Stimulated activated naive B cell treated with anti-CD40 and anti-IgM and Interleukin-4, amounts not matched to agents 10 μg/mL and 1 μg/mL and 100 μg/mL, for 72 hours (primary cell): Measurements from ENCODE around the gene DGKZ.

Source experiments
- ATAC-seq, 2 donors: fragments of 150-1000 bp; cut with Tn5 transposase; replicated peaks; 2 replicates each; pipeline ENCODE4 v1.10.0; 2021; ENCODE audit warnings: moderate library complexity in 1 of 2
- DNase-seq: peaks from one replicate; pipeline ENCODE4 v3.0.0; 2021
- H3K27ac Mint-ChIP-seq: one replicate; pipeline ENCODE4 v1.8.0; 2022; ENCODE audit warnings: mild to moderate bottlenecking, mixed read lengths
- H3K27me3 Mint-ChIP-seq, 2 donors: one replicate each; pipeline ENCODE4 v1.8.0; 2022; ENCODE audit warnings: mixed read lengths in 2 of 2
- H3K36me3 Mint-ChIP-seq, 2 donors: one replicate each; pipeline ENCODE4 v1.8.0; 2022; ENCODE audit warnings: mixed read lengths in 2 of 2, mild to moderate bottlenecking in 1 of 2
- H3K4me1 Mint-ChIP-seq, 2 donors: one replicate each; pipeline ENCODE4 v1.8.0; 2022; ENCODE audit warnings: mixed read lengths in 2 of 2, mild to moderate bottlenecking in 1 of 2
- H3K4me3 Mint-ChIP-seq, 2 donors: one replicate each; pipeline ENCODE4 v1.8.0; 2022; ENCODE audit warnings: mild to moderate bottlenecking in 2 of 2, mixed read lengths in 2 of 2, moderate library complexity in 1 of 2
- H3K9me3 Mint-ChIP-seq, 2 donors: one replicate each; pipeline ENCODE4 v1.8.0; 2022; ENCODE audit warnings: mixed read lengths in 2 of 2, mild to moderate bottlenecking in 1 of 2

Gene DGKZ

DNA sequence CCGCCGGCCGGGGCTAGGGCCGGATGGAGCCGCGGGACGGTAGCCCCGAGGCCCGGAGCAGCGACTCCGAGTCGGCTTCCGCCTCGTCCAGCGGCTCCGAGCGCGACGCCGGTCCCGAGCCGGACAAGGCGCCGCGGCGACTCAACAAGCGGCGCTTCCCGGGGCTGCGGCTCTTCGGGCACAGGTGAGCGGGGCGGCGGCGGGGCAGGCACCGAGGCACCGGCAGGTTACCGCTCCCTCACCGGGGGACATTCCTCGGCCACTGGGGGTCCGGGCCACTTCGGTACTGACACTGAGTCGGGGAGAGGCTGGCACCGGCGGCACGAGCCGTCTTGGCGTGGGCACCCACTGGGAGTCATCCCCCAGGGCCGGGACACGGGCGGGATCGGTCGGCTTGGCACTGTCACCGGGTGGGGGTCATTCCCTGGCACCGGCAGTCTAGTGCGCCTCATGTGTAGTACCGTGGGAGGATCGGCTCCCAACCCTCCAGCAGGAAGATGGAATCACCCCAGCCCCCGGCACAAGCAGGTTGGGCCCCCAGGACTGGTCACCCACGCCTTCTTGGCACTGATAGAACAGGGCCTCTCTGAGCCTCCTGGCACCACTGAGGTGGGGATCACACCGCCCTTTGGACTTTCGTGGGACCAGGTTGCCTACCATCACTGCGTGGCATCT lies 511 bp downstream of the DGKZ start:
- Mint-ChIP-seq H3K4me1 (peaks cover 43 to 61% of the 10 kb centered on the region in 2 donors), H3K9me3 (no peaks in the 10 kb centered on the region), H3K27ac (peak overlapping the region; percentile 66), H3K27me3 (peaks cover 3 to 6% of the 10 kb centered on the region in 2 donors), H3K36me3 (no peaks in the 10 kb centered on the region), H3K4me3 (peak overlapping the region; percentile 78 to 82)
- no peak for DNase-seq
- ATAC-seq, result peak; percentile 2

DNA sequence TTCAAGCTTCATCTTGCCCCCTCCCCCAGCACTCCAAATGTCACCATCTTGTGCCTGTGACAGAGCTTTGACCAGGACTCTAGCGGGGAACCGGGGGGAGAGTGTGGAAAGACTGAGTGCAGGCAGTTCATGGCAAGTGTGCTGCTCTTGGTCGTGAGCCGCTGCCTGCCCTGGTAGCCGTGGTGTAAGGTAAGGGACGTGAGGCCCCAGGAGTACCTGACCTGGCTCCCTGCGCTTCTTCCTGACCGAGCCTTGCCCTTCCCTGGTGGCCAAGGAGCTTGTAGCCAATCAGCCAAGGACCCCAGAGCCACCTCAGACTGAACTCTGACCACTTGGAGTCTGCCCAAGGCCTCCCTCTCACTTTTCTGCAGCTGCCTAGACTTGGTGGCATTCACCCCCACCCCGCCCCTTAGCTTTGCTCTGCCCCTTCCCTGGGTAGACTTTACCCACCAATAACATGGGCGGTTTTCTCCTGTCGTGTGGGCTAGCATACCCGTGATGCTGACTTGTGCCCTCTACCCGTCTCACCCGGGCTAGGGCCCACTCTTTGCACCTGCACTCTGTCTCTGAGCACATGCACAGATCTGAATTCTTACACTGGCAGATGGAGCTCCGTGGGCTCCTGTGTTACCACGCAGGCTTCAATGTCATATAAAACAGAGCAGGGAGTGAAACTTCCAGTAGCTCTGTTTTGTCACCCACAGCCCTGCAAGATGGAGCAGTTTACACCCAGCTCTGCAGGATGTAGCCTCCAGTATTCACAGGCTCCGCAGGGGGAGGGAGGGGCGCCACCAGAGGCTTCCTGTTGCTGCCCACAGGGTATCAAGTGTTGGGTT lies 1.5 kb downstream of the DGKZ start:
- H3K9me3 Mint-ChIP-seq, result no peaks in the 10 kb centered on the region
- H3K27me3 Mint-ChIP-seq, result peaks cover 3 to 6% of the 10 kb centered on the region in 2 donors
- ATAC-seq (no peak), DNase-seq (no peak)
- H3K27ac Mint-ChIP-seq, result peak overlapping the region; percentile 82
- H3K36me3 Mint-ChIP-seq, result peaks cover 0 to 2% of the 10 kb centered on the region in 2 donors
- H3K4me1 Mint-ChIP-seq, result peaks cover 50 to 71% of the 10 kb centered on the region in 2 donors
- peak overlapping the region; percentile 78 to 82 for H3K4me3 Mint-ChIP-seq

DNA sequence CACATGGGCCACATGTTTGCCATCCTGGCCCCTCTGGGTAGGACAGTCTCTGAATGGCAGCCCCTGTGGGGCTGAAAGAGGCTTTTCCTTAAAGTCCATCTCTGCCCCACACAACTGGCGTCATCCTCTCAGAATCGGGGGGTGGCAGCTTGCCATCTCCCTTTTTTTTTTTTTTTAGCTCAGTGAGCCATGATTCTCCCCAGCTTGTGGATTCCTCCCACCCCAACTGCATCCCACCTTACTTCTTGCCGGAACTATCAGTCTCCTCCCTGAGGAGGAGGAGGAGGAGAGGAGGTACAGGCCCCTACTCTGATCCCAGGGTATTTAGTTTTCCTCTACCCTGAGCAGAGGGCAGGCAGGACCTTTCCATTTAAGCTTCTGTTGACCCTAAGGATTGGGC lies 3.4 kb downstream of the DGKZ start:
- H3K27me3 Mint-ChIP-seq, result peaks cover 0 to 1% of the 10 kb centered on the region in 2 donors
- no peak overlapping the region for H3K4me3 Mint-ChIP-seq
- no peak for DNase-seq
- H3K9me3 Mint-ChIP-seq, result no peaks in the 10 kb centered on the region
- H3K4me1 Mint-ChIP-seq, result peaks cover 44 to 69% of the 10 kb centered on the region in 2 donors
- no peak for ATAC-seq
- H3K27ac Mint-ChIP-seq, result peak overlapping the region; percentile 47
- H3K36me3 Mint-ChIP-seq, result peaks cover 0 to 3% of the 10 kb centered on the region in 2 donors

DNA sequence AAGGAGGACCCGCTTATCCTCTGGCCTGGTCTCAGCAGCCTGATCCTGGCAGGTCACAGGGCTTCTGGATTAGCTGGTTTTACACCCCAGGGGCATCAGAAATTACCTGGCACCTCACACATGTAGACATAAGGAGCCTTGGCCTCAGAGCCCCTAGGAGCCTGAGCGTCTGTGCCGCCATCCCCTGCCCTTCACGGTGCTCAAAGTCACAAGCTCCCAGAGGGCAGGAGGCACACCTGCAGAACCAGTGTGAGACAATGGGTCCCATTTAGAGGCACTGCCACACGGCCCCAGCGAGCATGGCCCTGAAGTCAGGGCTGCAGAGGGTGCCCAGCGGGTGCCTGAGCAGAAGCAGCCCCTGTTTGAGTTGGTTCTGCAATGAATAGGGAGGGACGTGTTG lies 3.9 kb downstream of the DGKZ start:
- no peaks in the 10 kb centered on the region for H3K9me3 Mint-ChIP-seq
- no peak overlapping the region for H3K4me3 Mint-ChIP-seq
- H3K27me3 Mint-ChIP-seq, result no peaks in the 10 kb centered on the region
- DNase-seq, result no peak
- ATAC-seq, result no peak
- H3K27ac Mint-ChIP-seq, result no peak overlapping the region
- peaks cover 40 to 65% of the 10 kb centered on the region in 2 donors for H3K4me1 Mint-ChIP-seq
- peaks cover 4% of the 10 kb centered on the region in 2 donors for H3K36me3 Mint-ChIP-seq

DNA sequence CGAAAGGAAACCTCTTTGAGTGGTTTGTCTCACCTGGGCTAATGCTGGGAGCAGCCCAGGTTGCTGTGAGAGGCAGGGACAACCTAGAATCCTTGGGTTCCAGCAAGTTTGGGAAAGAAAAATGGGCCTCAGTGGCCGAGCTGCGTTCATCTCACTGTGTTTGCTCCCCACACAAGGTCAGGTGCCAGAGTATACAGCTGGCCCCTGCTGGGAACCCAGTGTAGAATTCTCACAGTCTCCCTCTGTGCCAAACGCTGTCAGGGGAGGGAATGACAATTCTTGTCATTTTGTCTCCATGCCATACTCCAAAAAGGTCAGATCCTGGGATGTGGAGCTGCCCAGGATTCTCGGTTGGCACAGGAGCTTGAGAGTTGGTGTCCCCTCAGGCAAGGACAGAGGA lies 4.3 kb downstream of the DGKZ start:
- peaks cover 4 to 8% of the 10 kb centered on the region in 2 donors for H3K36me3 Mint-ChIP-seq
- H3K4me3 Mint-ChIP-seq, result no peak overlapping the region
- no peaks in the 10 kb centered on the region for H3K27me3 Mint-ChIP-seq
- DNase-seq, result no peak
- H3K27ac Mint-ChIP-seq, result peak overlapping the region; percentile 70
- H3K9me3 Mint-ChIP-seq, result no peaks in the 10 kb centered on the region
- peaks cover 38 to 61% of the 10 kb centered on the region in 2 donors for H3K4me1 Mint-ChIP-seq
- ATAC-seq, result no peak

DNA sequence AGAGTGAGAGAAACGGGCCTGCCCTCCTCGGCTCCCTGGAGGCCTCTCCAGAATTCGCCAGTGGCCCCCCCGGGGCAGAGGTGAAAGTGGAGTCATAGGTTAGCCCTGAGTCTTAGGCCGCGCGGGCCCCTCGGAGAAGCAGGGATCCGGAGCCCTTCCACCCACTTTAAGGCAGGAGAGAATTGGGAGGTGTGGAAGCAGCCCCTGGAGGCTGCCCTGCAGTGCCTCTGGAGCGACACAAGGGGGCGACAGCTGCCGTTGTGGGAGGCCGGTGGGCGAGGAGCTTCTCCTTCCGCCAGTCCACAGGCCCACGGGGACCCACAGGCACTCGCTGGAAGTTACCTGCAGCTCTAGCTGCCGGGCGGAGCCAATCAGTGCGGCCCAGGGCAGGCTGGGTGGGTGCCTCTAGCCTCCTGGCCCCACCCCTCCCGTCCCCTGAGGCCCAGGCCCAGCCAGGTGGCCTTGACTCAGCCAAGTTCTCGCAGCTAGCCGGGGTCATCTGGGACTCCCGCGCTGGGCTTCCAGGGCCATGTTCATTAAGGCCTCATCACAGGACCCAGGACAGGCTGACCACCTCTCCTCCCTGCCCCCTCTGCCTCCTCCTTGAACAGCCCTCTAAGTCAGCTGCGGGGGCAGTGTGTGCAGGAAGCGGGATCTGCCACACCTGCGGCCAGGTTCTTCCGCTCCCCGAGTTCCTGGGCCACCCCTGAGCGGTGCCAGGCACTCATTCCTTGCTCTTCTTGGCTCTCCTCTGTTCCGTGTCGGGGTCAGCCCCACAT lies 5.0 kb downstream of the DGKZ start:
- Mint-ChIP-seq H3K27me3 (no peaks in the 10 kb centered on the region), H3K27ac (peak overlapping the region; percentile 70), H3K4me1 (peaks cover 37 to 62% of the 10 kb centered on the region in 2 donors), H3K9me3 (no peaks in the 10 kb centered on the region), H3K36me3 (peaks cover 4 to 9% of the 10 kb centered on the region in 2 donors), H3K4me3 (no peak overlapping the region)
- DNase-seq (no peak), ATAC-seq (no peak)

DNA sequence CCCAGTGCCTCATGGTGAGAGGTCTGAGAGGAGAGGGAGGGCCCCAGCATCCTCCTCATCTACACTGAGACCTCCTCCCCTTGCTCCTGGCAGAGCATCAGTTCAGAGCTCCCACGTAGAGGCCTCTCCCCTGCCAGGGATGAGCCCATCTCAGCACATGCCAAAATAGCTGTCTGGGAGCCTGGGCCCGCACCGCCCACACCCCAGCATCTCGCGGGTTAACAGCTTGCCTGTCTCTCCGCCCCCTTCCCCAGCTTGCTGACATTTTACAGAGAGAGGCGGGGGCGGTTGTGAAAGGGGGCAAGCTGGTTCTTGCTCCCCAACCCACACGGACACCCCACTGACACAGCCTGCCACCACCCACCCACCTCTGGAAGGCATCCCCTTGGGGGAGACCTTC lies 6.4 kb downstream of the DGKZ start:
- Mint-ChIP-seq H3K36me3 (peaks cover 4 to 9% of the 10 kb centered on the region in 2 donors), H3K9me3 (no peaks in the 10 kb centered on the region), H3K27me3 (no peaks in the 10 kb centered on the region), H3K4me3 (no peak overlapping the region), H3K4me1 (peaks cover 36 to 63% of the 10 kb centered on the region in 2 donors), H3K27ac (peak overlapping the region; percentile 31)
- DNase-seq, result no peak
- no peak for ATAC-seq

DNA sequence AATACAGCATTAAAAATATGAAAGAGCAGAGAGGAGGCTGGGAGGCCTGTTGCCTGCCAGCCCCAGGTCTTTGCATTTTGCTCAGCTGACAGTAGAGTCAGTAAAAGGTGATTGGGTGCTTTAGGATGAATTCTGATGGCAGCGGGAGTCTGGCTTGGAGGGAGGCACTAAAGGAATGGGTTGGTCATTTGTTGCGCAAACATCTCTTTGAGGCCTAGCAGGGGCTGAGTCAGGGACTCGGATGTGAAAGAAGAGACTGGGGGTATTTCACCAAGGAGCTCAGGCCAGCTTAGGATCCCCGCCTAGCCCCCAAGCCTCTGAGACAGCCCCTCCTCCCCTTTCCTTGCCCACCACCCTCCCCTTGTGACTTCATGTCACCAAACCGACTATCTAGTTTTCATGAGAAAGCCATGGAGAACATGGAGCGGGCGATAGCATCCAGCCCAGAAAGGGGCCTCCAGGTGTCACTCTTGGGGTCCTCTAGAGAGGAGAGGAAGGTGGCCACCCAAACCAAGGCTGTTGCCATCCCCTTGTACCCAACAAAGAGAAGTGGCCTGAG lies 9.7 kb downstream of the DGKZ start:
- Mint-ChIP-seq H3K4me1 (peaks cover 31 to 56% of the 10 kb centered on the region in 2 donors), H3K9me3 (no peaks in the 10 kb centered on the region), H3K27me3 (no peaks in the 10 kb centered on the region), H3K27ac (no peak overlapping the region), H3K4me3 (no peak overlapping the region), H3K36me3 (peaks cover 4 to 9% of the 10 kb centered on the region in 2 donors)
- ATAC-seq (no peak), DNase-seq (no peak)

DNA sequence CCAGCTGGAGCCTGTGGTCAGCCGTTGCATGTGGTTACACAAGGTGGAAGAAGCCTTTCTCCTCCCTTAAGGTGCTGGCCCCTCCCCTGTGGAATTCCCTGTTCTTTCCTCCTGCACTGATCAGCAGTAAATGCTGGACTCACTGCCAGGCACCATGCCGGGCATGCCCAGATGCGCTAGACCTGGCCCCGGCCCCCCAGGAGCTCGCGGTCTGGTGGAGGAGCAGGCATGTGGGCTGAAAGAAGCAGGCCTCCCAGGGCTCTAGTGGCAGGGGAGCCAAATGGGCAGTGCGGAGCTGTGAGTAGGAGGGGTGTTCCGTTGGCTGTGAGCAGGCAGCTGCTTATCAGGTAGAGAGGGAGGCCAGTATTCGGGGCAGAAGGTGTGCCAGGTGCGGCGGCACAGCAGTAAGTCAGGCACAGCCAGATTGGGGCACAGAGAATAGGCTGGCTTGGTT lies 10.2 kb downstream of the DGKZ start:
- Mint-ChIP-seq H3K4me1 (peaks cover 33 to 57% of the 10 kb centered on the region in 2 donors), H3K27me3 (no peaks in the 10 kb centered on the region), H3K36me3 (peaks cover 4 to 9% of the 10 kb centered on the region in 2 donors), H3K4me3 (no peak overlapping the region), H3K27ac (no peak overlapping the region), H3K9me3 (no peaks in the 10 kb centered on the region)
- DNase-seq (no peak), ATAC-seq (no peak)

DNA sequence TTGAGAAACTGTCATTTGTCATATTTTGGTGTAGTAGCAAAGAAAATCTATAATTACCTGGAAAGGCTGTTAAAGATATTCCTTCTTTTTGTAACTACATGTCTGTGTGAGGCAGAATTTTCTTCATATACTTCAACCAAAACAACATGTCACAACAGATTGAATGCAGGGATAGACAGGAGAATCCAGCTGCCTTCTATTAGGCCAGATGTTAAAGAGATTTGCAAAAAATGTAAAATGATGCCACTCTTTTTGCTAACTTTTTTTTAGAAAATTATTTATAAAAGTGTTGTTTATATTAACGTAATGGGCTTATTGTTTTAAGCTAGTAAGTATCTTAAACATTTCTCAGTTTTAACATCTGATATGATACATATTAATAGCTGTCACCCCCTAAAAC lies 12.7 kb downstream of the DGKZ start:
- Mint-ChIP-seq H3K27me3 (no peaks in the 10 kb centered on the region), H3K27ac (no peak overlapping the region), H3K36me3 (peaks cover 1 to 9% of the 10 kb centered on the region in 2 donors), H3K9me3 (no peaks in the 10 kb centered on the region), H3K4me1 (peaks cover 27 to 43% of the 10 kb centered on the region in 2 donors), H3K4me3 (no peak overlapping the region)
- DNase-seq (no peak), ATAC-seq (no peak)

DNA sequence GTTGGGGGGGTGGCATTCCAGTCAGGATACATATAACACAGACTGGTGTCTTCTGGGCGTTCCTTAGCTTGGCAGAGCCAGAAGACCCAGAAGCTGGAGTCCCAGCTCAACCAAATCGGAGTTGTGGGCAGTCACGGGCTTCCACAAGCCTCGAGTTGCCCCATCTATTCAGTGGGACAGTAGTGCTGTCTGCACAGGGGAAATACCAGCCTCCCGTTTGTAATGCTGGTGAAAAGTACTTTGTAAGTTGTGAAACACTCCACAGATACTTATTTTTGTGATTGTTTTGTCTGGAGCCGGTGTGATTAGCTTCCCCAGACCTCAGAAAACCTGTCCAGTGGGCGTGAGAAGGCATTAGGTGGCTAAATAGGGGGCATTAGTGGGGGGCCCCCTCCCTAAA lies 13.6 kb downstream of the DGKZ start:
- Mint-ChIP-seq H3K9me3 (no peaks in the 10 kb centered on the region), H3K36me3 (peaks cover 0 to 7% of the 10 kb centered on the region in 2 donors), H3K4me1 (peaks cover 27 to 43% of the 10 kb centered on the region in 2 donors), H3K27ac (peak overlapping the region; percentile 84), H3K27me3 (no peaks in the 10 kb centered on the region), H3K4me3 (peak overlapping the region; percentile 74 to 84)
- no peak for DNase-seq
- ATAC-seq, result peak; percentile 26 to 42

DNA sequence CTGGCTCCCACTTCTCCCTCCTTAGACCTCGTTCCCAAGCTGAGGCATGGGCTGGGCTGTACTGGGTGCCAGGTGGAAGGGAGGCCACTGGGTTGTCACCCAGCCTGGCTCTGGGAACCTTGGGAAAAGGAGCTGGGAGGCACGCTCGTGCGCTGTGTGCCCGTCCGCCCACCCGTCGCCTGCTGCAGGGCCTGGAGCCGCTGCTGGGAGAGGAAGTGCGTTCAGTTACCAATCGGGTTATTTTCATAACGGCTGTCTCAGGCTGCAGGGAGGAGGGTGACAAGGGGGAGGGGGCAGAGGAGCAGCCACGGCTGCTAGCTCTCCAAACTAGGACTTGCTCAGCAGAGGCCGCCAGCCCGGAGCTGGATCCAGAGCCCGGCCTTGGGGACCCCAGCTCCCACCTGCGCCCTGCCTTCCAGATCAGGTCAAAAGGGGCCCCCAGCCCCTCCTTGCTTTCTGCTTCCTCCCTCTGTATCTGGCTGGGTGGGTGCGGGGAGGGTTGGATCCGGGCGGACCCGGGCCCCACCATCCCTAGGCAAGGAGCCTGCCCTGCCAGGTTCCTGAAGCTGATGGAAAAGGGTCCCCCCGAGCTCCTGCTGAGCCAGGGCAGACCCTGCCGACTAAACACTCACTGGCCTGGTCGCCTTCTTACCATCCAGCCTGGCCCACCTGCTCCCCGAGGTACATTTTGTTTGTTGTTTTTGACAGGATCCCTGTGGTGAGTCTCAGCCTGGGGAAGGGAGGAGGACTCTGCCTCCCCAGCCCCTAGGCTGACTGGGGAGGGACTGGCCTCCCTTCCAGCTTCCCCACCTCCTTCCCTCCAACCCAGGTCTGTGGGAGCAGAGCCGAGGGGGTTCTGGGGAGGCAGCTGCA lies 14.3 kb downstream of the DGKZ start:
- H3K36me3 Mint-ChIP-seq, result peaks cover 0 to 1% of the 10 kb centered on the region in 2 donors
- peak; percentile 95 to 96 for ATAC-seq
- peak overlapping the region; percentile 74 to 84 for H3K4me3 Mint-ChIP-seq
- peaks cover 25 to 43% of the 10 kb centered on the region in 2 donors for H3K4me1 Mint-ChIP-seq
- H3K9me3 Mint-ChIP-seq, result no peaks in the 10 kb centered on the region
- H3K27me3 Mint-ChIP-seq, result no peaks in the 10 kb centered on the region
- H3K27ac Mint-ChIP-seq, result peak overlapping the region; percentile 84
- DNase-seq, result peak; percentile 40
